Activated CD8-positive, alpha-beta memory T cell treated with anti-CD3 and anti-CD28 coated beads, Interleukin-2, amount 50 U/mL, for 48 hours (primary cell): Measurements from ENCODE around the gene CFAP53.

Experiments used
- DNase-seq: peaks from one replicate; pipeline ENCODE4 v3.0.0-alpha.2; 2020

The CFAP53 gene

GRCh38 chr18:50287441-50288347 is 21.4 kb upstream of the CFAP53 start, which contains the start of gene CXXC1:
CXXC1 (minus strand) TSS chr18:50287692; CDS start chr18:50287589, 103 bp downstream.
- DNase-seq, result peak; percentile 95

DNA sequence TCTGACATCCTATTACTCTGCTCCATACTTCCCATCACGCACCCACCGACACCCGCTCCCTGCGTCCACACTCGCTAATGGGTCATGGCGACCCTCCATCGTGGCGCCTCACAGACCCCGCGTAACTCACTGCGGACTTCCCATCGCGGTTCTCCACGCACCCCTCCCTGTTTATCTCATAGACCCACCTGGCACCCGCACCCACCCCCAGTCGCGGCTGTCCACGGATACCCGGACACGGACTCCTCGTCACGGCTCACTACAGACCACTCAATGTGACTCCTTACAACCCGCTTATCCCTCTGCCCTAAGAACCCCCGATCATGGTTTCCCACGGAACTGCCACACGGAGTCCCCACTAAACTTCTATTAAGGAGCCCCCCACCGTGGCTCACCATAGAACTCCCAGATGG is 20.7 kb upstream of the CFAP53 start:
- DNase-seq, result no peak

GRCh38 chr18:50286391-50287027 is 20.2 kb upstream of the CFAP53 start:
- DNase-seq, result peak; percentile 72

GRCh38 chr18:50285631-50286321 is 19.5 kb upstream of the CFAP53 start:
- no peak for DNase-seq

DNA sequence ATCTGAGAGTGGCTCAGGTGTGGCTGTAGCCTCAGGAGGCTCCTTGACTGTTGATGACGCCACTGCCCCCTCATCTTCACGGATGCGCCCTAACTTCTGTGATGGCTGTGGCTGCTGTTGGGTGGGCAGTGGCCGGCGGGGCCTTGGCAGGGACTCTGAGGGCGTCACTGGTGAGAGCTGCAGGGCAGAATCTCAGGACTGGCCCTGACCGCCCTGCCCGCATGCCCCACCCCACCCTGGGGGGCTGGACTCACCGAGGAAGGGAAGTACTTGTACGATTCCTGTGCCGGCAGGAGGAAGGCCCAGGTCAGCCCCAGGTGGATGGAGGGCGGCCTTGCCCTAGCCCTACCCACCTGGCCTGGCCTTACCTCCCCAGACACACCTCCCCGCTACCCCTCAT is 18.8 kb upstream of the CFAP53 start:
- no peak for DNase-seq

GRCh38 chr18:50284255-50284885 is 18.1 kb upstream of the CFAP53 start:
- no peak for DNase-seq

DNA sequence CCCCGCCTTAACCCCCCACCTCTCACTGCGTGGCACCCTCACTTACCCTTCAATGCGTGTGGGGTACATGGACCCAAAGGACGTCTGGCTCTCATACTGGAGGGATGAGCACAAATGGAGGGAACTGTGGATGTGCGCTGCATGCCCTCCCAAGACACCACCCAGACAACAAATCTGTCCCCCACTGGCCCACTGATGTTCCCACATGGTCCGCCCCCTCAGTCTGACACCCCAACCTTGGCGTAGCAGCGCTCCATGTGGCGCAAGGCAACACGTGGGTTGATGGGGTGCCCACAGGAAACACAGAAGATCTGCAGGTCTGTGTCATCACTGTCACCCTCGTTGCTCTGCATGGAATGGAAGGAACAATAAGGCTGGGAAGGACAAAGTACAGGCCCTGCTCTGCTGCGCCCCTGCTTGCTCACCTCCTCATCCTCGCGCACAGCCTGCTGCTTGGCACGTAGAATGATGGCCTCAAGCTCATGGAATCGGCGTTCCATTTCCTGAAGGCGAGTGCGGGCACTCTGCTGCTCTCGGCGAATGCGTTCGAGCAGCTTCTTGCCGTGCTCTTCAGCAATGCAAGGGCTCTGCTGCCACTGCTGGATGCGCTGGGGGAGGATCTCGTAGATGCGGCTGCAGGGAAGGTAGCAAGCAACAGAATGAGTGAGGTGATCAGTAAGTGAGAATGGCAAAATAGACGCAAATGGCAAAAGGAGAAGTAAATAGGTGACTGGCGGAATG is 17.3 kb upstream of the CFAP53 start:
- no peak for DNase-seq

- no peak for DNase-seq
Observed at GRCh38 chr18:50282521-50283335, 16.4 kb upstream of the CFAP53 start.

DNA sequence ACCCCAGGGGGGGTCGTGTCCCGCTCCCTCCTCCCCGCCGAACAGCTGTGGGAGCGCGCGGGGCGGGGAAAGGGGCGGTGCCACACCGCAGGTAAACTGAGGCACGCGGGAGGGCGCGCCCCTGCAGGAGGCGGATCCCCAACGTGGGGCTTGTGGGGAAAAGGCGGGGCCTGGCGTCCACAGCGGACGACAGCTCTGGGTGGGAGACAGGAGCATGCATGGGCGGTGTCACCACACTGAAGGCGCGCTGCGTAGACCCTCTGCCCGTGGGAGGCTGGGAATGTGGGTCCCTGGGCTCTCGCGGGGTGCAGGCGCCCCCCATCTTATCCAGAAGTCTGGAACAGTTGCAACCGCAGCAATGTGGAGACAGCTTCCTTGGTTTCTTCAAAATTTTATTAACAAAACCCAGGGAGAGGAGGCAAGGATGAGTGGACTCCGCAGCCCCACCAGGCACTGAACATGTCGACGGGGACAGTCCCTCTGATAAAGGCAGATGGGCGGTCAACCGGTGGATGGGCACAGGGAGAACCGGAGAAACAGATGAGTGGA is 15.8 kb upstream of the CFAP53 start:
- DNase-seq, result no peak

GRCh38 chr18:50281295-50281971 is 15.1 kb upstream of the CFAP53 start, which contains the start of gene MBD1:
MBD1 (minus strand) TSS chr18:50281523; CDS start chr18:50279992, 1,531 bp downstream.
- peak; percentile 95 for DNase-seq

GRCh38 chr18:50280707-50281294 is 14.5 kb upstream of the CFAP53 start:
- DNase-seq, result no peak

DNA sequence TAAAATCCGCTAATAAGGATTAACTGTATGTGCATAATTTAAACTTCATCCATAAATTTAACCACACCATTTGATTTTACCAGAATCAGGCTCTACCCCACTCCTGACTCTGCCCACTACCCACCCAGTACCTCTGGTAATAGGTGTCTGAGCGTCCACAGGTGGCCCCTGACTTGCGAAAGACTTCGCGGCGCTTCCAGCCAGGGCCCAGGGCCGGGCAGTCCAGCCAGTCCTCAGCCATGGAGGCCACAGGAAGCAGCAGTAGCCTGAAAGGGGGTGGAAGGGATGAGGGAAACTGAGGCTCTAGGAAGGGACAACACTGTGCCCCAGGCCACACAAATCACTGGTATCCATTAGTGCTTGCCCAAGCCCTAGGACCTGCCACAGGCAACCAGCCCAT is 13.5 kb upstream of the CFAP53 start:
- no peak for DNase-seq

- no peak for DNase-seq
Observed at GRCh38 chr18:50277942-50278341, 11.6 kb upstream of the CFAP53 start.

GRCh38 chr18:50276452-50276851 is 10.2 kb upstream of the CFAP53 start:
- no peak for DNase-seq

DNA sequence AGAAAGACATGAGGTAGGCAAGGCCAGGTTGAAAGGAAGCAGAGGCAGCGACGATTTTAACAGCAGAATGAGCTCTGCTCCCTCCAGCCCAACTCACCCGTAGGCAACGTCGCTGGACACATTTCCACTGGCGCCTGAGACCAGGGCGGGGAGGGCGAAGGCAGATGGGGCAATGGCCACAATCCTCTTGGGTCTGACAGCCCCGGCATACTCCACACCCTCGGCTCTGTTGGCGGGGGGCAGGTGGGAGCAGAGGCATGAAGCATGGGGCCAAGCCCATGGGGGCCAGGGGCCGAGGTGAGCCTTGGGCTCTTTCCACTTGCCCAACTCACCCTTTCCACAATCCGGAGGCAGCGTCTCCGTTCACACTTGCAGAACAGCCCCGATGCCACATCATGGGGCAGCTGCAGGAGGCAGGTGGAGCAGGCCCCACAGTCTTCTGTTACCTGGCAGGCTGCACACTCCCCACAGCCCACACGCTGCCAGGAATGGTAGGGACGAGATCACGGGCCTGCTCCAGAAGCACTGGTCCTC is 9.3 kb upstream of the CFAP53 start:
- no peak for DNase-seq

GRCh38 chr18:50274941-50275340 is 8.6 kb upstream of the CFAP53 start:
- DNase-seq, result no peak

GRCh38 chr18:50274044-50274442 is 7.7 kb upstream of the CFAP53 start:
- DNase-seq, result no peak

DNA sequence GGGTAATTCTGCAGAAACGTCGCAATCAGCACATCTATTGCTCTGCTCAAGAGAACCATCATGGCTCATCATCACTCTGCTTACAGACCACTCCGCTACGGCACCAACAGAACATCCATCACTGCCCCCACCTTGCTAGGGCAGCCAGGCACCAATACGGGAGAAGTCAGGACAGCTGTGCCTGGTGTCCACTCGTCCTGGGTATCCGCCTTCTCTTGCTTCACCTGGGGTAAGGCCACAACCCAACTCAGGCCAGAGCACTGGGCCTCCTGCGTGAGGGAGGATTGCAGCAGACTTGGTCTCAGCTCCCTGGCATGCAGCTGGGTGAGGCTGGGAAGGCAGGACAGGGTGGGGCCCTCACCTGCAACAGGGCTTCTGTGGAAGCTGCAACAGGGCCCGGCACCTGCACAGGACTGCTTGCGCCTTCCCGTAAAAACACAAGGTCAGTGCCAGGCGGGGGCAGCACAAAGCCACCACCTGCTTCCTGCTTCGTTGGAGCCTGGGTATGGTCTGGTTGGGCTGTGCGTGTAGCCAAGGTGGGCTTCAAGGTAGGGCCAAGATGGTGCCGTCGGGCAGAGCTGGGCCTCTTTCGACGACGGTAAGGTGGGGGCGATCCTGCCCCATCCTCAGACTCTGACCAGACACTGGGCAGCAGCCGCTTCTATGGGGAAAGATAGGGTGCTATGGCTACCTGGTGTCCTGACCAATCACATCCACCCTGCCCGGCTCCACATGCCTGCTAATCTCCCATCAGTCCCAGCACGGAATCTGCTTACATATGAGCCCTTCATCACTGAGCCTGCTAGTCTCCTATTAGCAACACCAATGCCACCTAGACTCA is 7.1 kb upstream of the CFAP53 start:
- no peak for DNase-seq

GRCh38 chr18:50272568-50272967 is 6.3 kb upstream of the CFAP53 start:
- no peak for DNase-seq
